DOHH2 (cell line): ENCODE results near the gene ANKRD37.

Experiments
- CTCF ChIP-seq: fragments of 200-600 bp; sonication (generic); IDR thresholded peaks from one replicate; pipeline ENCODE4 v1.5.1; 2014; ENCODE audit warnings: antibody characterized with exemption, mild to moderate bottlenecking, low read depth, low read length; ENCODE audit not compliant: poor library complexity, severe bottlenecking
- EZH2phosphoT487 ChIP-seq: fragments of 200-600 bp; sonication (generic); IDR thresholded peaks from 2 replicates; pipeline ENCODE4 v1.6.1; 2017; ENCODE audit warnings: borderline replicate concordance, mild to moderate bottlenecking, antibody characterized with exemption, low read length, moderate library complexity, mixed read lengths

GRCh38 chr4:185445209-185445608 is 48.6 kb downstream of the ANKRD37 start:
- no peak for TF ChIP-seq CTCF
- TF ChIP-seq EZH2phosphoT487 = no peak
